Measurements from ENCODE around the gene STN1.

Gene STN1

DNA sequence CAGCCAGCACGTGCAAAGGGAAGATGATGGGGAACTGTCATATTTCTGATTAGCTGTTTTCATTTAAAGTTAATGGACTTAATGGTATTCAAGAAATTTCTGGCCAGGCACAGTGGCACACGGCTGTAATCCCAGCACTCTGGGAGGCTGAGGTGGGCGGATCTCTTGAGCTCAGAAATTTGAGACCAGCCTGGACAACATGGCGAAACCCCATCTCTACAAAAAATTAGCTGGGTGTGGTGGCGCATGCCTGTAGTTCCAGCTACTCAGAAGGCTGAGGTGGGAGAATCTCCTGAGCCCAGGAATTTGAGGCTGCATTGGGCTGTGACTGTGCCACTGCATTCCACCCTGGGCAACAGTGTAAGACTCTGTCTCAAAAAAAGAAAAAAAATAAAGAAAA lies 18.7 kb downstream of the STN1 start:
- no peak for DNase-seq (ENCODE audit: low read depth, low spot score)
- H3K4me3 ChIP-seq (ENCODE audit: low read length), result no peak overlapping the region

DNA sequence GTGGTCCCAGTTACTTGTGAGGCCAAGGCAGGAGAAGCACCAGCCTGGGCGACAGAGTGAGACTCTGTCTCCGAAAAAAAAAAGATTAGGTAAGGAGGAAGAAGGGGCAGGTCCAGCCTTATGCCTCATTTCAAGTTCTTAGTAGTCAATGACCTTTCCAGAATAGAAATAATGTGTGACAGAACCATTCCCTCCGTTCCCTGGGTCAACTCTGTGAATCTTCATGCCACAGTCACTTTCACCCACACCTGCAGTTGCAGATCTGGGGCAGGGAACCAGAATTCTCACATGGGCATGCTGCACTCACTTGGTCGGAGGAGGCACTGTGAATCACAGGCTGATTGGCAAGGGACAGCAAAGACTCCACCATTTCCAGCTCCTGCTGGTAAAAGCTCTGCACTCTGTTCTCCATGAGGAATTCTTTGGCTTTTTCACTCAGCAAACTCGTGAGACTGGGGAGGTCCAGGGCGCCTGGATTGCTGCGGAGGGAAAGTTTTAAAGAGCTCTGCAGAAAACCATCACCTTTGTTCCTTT lies 20.7 kb downstream of the STN1 start:
- no peak overlapping the region for H3K4me3 ChIP-seq (ENCODE audit: low read length)
- no peak for DNase-seq (ENCODE audit: low read depth, low spot score)

DNA sequence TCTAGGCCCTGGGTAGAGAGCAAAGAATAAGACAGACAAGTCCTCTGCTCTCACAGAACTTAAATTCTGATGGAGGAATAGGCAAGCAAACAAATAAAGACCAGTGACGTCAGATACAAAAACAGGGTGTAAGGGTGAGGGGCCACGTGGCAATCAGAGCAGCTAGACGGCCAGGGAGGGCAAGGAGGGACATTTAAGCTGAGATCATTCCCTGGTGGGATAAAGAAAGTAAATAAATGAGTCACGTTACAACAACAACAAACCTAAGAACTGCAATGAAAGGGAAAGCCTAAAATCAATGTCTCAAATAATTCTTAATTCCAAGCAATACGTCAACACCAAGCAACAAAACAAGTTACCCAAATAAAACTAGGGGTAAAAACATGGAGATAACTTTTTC lies 21.8 kb downstream of the STN1 start:
- DNase-seq (ENCODE audit: low read depth, low spot score), result no peak
- no peak overlapping the region for H3K4me3 ChIP-seq (ENCODE audit: low read length)

DNA sequence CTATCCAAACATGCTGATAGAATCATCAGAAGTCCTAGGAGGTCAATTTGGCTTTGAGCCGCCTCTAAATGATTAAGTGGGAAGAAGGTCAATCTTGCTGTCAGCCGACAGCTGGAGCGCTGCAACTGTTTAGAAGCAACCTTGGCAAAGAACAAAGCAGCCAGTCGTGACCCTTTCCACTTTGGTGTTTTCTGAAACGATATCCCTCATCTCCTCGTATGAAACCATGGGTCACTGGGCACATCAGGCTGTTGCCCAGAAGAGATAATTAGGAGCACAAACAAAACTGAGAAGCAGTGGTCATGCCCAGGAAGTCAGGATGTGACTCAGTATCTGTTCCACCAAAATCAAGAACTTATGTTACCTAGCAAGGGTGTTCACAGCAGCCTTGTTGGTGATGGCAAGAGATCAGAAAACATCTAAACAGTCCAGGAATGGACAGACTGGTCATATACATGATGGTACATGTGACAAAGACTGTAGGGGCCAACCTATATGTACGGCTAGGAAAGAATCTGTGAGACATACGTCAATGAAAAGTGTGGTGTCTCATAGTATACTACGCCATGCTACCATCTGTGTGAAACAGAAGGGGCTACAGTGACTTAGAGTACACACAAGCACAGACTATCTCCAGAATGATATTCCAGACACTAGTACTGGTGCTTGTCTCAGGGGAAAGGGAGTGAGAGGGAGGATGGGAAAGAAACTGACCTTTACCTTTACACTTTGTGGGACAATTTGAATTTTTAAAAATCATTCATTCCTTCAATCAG lies 22.4 kb downstream of the STN1 start:
- no peak for DNase-seq (ENCODE audit: low read depth, low spot score)
- no peak overlapping the region for H3K4me3 ChIP-seq (ENCODE audit: low read length)

DNA sequence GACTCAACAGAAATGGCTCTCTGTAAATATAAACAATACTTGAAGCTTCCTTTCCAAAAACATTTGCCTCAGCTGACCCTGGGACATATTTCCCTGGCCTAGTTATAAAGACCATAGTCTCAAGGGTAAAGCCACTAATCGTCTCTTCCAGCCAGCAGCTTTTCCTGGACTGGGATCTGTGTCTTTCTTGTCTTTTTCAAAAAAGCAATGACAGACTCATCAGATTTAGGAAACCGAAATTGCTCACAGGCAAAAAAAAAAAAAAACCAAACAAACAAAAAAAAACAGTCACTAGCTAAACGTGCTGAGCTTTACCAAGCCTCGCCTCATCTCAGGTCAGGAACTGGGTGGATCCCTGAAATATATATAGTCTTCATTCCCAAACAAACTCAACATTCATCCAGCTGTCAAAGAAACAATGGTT lies 23.5 kb downstream of the STN1 start:
- no peak overlapping the region for H3K4me3 ChIP-seq (ENCODE audit: low read length)
- DNase-seq (ENCODE audit: low read depth, low spot score), result no peak

DNA sequence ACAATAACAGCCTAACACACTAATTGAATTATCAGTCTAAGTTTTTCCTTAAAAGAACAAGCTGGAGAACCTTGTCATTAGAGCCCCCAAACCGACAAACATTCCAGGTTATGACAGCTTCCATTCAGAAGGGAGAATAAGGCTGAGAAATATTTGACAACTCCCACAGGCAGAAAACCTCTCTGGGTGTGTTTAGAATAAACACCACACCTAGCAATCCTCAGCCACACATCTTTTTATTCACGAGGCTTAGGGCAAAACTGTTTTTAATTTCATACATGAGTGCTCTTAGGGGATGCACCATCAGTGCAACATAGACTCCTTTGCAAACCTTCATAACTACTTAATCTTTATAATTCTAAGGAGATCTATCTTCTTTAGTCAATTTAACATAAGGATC lies 24.2 kb downstream of the STN1 start:
- no peak overlapping the region for H3K4me3 ChIP-seq (ENCODE audit: low read length)
- no peak for DNase-seq (ENCODE audit: low read depth, low spot score)

DNA sequence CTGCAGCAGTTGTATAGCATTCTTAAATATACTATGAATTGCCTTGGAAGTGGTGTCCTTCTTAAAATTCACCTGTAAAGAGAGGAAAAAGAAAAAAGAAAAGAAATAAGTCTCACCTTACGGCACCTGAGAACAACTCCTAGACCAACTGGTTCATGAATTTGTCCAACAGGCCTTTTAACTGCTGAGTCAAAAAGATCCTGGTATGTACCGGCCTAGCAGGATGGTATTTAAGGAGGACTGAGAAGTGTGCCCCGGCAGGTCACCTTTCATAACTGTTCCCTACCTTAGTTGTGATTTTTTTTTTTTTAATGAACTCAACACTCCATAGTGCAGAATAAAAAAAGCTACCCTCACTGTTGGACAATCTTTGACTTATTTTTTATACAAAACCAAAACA lies 25.8 kb downstream of the STN1 start:
- no peak overlapping the region for H3K4me3 ChIP-seq (ENCODE audit: low read length)

DNA sequence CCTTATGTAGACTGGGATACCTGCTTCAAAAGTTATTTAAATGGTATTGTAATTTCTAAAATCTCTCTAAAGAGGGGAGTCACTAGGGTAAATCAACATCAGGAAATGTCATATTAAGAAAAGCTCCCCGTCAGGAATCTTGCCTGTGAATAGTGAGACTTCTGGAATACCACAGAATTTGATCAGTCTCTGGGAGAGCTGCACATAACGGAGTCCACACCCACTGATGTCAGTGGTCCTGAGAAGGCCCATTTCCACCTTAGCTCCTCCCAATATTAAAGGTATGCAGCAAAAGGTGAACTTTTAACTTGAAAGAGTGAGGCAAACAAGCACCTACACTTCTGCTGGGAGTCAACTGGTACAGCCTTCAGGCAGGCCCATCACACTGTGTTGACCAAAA lies 27.3 kb downstream of the STN1 start:
- H3K4me3 ChIP-seq (ENCODE audit: low read length), result no peak overlapping the region
- no peak for DNase-seq (ENCODE audit: low read depth, low spot score)

More for the DNA sequence above, 25.8 kb downstream of the STN1 start:
- DNase-seq (ENCODE audit: low read depth, low spot score), result no peak

DNA sequence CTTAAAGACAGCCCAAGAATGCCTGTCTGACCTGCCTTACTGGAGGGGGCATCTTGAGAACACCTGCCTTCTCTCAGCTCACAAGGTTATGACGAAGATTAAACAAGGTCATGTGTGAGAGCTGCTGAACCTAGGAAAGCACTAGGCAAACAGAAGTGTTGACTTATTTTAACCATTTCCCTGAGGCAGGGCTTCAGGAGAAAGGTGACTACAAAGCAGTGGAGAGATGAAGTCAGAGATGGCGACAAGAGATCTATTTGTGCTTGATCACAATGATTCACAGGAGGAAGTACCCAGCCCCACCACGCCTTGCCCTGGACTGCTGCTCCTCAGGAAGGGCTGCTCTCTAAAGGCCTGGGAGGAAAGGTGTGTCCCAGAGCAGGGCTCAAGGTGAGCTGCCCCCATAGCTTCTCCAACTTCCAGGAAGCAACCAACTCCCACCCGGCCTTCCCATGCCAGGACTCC lies 27.8 kb downstream of the STN1 start:
- no peak overlapping the region for H3K4me3 ChIP-seq (ENCODE audit: low read length)
- DNase-seq (ENCODE audit: low read depth, low spot score), result no peak

DNA sequence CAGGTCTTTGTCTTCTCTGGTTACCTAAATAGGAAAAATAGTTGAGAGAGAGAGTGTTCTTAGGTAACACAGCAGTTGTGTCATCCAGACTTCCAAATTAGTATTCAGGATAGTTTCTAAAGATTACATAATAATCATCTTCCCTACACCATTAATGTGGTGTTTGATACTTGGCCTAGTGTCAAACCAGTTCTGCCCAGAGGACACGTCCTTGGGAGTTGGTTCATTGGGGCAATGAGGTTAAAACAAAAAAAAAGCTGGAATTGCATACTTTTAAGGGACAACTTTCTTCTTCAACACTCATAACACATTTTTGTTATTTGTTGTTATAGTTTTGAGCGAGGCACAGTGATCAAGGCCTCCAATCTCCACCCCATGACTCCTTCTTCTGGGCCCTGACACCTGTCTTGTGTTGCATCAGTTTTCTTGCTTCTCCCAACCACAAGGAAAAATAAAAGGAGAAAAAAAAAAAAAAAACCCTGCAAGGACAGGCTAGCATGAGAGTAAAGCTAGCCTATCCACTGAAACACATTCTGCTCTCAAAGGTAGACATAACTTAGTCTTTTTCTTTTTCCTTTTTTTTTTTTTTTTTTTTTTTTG lies 28.8 kb downstream of the STN1 start:
- no peak overlapping the region for H3K4me3 ChIP-seq (ENCODE audit: low read length)
- DNase-seq (ENCODE audit: low read depth, low spot score), result no peak

DNA sequence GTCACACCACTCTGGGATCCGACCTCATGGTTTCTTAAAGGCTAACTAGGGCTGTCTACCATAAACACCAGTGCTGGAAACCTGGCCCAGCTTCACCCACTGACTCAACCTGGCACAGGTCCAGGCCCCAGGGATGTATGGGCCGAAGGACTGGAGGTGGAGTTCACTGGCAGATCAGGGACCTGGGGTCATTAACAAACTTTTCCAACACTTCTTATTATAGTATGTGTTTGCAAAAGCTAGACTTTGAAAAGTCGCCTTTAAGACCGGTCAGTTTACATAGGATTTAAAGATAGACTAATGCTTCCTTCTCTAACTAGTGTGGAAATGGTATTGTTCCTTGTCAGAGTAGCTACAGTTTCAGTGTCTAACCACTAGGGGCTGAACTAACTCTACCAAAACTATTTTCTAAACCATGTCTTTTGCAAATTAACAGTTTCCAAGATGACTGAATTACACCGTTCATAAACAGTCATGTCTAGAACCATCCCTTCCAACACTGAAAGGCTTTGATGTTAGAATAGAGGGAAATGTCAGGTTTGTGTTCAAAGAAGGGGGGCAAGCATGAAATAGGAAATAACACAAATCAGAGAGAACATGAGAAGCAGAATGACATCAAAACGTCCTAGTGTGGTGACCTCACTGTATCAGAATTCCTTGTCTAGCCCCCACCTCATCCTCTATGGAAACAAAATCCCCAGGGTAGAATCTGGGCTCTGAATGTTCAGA lies 29.7 kb downstream of the STN1 start:
- no peak overlapping the region for H3K4me3 ChIP-seq (ENCODE audit: low read length)
- DNase-seq (ENCODE audit: low read depth, low spot score), result peak; percentile 39

DNA sequence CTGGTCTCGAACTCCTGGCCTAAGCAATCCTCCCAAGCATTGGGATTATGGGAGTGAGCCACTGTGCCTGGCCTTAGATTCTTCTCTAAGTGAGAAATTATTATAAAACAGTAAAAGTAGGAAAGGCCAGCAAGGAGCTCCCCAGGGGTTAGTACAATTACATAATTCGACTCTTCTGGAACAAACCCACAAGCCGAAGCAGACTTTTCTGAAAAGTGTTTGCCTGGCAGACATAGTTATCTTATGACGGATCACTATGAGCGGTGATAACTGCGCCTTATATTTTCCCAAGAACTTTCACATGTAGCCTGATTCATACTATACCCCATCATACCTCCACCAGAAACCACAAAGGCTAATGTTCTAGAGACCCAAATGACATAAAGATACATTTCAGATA lies 32.4 kb downstream of the STN1 start:
- H3K4me3 ChIP-seq (ENCODE audit: low read length), result no peak overlapping the region
- no peak for DNase-seq (ENCODE audit: low read depth, low spot score)

DNA sequence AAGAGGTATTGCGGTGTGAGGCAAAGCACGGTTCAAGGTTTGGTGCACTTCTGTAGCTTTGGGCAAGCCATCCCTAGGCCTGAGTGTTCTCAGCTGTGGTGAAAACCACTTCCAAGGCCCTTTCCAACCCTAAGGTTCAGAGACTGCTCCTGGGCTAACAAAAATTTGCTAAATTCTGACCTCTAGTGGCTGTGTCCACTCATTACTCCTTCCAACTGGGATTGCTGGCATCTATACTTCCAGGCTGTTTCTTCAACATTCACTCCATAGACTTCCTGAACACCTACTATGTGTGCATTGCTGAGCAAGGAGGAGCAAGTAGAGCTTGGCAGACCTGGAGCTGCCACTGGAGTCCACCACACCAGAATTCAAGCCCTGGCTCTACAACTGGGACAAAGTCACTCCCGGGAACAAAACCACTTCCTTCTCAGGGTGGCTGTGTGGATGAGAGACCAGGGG lies 33.3 kb downstream of the STN1 start:
- DNase-seq (ENCODE audit: low read depth, low spot score), result peak; percentile 60
- no peak overlapping the region for H3K4me3 ChIP-seq (ENCODE audit: low read length)

DNA sequence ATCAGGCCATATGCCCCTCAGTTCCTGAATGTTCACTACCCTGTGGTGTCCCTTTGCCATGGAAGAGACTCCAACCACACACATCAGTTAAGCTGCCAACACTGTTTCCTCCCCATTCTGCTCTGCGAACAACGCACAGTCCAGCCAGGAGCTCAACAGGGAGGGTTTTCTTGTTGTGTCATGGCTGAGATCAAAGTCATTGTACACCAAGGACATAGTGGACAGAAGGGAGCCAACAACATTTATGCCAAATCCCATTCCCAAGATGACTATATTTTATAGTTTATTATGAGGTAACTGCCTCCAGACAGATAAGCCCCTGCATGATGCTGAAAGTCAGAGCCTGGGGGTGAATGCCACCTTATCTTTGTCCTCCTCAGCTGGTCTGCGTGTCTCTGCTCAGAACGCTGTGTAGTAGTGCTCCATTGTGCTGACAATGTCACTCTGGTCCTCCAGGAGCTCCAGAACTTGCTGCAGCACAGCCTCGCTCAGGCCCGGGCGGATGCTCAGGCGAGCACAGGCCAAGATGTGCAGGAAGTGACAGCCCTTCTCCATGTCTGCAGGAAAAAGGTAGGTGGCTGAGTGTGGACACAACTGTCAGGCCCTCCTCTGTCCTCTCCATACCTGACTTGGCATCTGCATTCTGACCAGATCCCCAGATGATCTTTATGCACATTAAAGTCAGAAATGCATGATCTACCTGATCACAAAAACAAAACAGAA lies 35.5 kb downstream of the STN1 start:
- no peak overlapping the region for H3K4me3 ChIP-seq (ENCODE audit: low read length)
- no peak for DNase-seq (ENCODE audit: low read depth, low spot score)

DNA sequence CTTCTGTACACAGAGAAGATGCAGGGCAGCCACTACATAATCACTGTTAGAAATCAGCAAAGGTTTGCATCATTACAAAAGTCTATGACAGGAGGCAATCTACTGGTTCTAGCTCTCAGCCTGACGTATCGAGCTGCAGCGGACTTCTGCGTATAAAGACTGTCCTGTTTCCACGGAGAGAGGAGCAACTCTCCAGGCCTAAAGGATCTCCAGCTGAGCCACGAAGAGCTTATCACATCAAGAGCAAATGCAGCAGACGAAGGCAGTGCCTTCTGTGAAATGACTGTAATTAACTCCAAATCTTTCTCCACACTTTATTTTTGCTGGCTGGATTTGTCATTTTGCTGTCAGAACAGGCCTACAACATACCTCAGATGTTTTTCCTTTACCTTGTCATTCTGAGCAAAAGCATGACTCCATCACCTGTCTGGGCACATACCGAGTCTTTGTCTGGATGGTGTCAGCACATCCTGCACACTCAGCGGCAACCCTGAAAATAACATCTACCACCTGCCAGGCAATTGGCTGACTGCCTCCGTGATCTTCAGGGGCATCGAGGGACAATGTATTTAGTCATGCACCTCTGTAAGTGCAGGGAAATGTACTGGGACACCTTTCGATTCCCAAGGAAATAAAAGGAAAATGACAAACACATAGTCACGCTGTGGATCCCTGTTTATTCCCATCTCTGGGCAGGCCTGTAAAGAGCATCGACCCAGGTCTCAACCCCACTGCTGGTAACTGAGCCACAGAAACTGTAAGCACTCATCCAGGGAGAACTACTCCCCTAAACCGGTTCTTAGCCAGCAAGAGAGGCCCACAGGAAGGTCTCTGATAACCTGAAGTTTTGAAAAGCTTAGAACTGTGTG lies 36.3 kb downstream of the STN1 start:
- no peak overlapping the region for H3K4me3 ChIP-seq (ENCODE audit: low read length)
- DNase-seq (ENCODE audit: low read depth, low spot score), result no peak

DNA sequence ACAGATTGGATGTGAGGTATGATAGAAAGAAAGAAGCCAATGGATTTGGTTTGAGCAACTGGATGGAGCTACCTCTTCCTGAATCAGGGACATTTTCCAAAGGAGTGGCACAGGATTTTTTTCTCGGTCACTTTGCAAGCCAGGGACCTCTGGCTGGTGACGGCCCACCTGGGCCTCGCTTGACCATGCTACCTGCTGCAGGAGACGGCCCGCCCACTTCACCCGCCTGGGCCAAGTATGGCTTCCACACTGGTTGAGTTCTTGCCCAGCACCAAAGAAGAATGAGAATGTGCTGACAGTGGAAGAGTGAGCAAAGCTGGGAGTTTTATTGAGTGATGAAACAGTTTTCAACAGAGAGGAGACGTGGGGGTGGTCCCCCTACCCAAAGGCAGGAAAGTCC lies 38.2 kb downstream of the STN1 start:
- no peak for DNase-seq (ENCODE audit: low read depth, low spot score)
- H3K4me3 ChIP-seq (ENCODE audit: low read length), result no peak overlapping the region

DNA sequence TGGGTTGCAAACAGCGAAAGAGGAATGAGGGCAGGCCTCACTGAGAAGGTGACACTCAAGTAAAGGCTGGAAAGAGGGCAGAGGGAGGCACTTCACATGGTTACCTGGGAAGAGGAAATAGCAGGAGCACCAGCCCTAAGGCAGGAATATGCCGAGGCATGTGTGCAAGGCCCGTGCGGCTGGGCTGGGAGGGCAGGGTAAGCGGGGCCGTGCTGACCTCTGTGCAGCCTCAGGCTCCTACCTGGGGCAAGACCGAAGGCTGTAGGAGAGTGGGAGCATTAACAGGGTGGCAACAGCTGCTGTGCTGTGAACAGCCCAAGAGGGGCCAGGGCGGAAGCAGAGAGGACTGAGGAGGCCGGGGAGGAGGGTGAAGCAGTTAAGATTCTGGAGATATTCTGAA lies 38.6 kb downstream of the STN1 start:
- H3K4me3 ChIP-seq (ENCODE audit: low read length), result no peak overlapping the region
- no peak for DNase-seq (ENCODE audit: low read depth, low spot score)

DNA sequence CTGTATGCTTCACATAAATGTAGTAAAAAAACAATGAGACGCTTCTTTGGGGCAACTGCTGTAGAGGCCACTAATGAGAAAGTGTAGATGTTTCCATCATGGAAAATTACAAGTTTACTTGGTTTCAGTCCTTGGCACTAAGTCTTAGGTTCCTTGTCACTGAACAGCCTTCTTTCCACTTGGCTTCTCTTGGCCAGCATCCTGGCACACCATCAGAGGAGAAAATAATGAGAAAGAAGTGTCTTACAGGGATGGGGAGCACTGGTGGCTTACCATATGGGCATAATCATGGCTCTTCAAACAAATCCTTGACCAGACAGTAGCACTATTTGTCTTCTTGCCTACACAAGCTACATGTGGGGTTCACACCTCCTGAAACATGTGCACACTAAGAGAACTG lies 40.1 kb downstream of the STN1 start:
- no peak overlapping the region for H3K4me3 ChIP-seq (ENCODE audit: low read length)
- no peak for DNase-seq (ENCODE audit: low read depth, low spot score)
